Mucosa of stomach (tissue), 1 donor: ENCODE results near the gene SMOC2.

ENCODE experiments used
- H3K27me3 ChIP-seq: one replicate; pipeline ENCODE4 v1.7.0; 2013; ENCODE audit warnings: mild to moderate bottlenecking, low read length; ENCODE audit not compliant: control insufficient read depth, insufficient read depth
- H3K36me3 ChIP-seq: one replicate; pipeline ENCODE4 v1.7.0; 2013; ENCODE audit warnings: low read length; ENCODE audit not compliant: control insufficient read depth, insufficient read depth
- H3K4me1 ChIP-seq: one replicate; pipeline ENCODE4 v1.7.0; 2013; ENCODE audit warnings: mild to moderate bottlenecking, low read length; ENCODE audit not compliant: control insufficient read depth, insufficient read depth
- H3K4me3 ChIP-seq: one replicate; pipeline ENCODE4 v1.7.0; 2013; ENCODE audit warnings: low read length
- H3K9ac ChIP-seq: one replicate; pipeline ENCODE4 v1.7.0; 2013; ENCODE audit warnings: mild to moderate bottlenecking, low read length, moderate library complexity
- H3K9me3 ChIP-seq: one replicate; pipeline ENCODE4 v1.7.0; 2013; ENCODE audit warnings: mild to moderate bottlenecking, low read length, moderate library complexity; ENCODE audit not compliant: control insufficient read depth
- donor health status: Pancreatic carcinoma.

SMOC2 gene

DNA sequence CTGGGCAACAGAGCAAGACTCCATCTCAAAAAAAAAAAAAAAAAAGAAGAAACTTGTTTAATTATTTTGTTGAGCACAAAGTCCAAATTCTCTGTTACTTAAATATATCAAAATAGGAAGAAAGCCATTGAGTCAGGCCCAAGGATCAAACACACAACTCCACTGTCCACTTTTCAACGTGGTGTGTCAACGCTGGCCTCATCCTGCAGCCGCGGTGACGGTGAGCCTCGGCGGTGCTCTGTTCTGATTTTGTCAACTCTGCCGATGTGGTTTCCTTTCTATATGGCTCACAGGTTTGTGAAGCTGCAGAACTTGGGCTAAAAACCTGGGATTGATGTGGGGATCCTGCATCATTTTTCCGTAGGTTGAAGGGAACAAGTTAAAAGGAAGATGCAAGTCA is 3.2 kb upstream of the SMOC2 start:
- Histone ChIP-seq H3K4me1 (no peaks in the 10 kb centered on the region), H3K36me3 (no peaks in the 10 kb centered on the region)

DNA sequence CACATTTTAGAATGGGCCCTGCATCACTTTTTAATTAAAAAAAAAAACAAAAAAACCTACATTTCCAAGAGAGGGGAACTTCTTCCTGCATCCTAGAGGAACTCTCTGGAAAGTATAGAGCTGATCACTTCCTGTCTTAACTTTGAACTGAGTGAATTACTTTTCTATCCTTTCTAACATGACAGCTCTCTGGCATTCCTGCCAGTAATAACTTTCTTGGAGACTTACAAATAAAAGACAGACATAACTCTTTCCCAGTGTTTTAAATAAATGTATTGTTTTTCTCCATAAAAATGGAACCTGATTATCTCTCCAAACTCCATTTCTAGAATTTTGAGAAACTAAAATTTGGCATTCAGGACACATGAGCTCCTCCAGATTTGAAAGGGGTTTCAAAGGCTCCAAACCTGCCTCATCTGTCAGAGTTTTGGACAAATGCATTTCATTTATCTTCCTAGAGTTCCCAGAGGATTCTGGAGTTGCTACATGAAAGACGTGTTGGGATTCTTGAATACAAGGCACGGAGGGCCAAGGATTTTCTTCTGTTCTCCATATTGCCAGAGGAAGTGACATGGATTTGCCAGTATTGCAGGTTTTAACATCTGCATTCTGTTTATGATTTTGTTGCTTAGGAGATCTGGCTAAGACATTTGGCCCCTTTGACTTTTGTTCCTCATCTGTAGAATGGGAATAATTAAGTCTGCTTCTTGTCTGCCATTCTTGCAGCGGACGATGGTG is 2.0 kb upstream of the SMOC2 start:
- no peak overlapping the region for H3K4me3 ChIP-seq
- H3K4me1 ChIP-seq = no peaks in the 10 kb centered on the region
- H3K27me3 ChIP-seq = peaks cover 41% of the 10 kb centered on the region
- H3K9ac ChIP-seq = no peak overlapping the region
- no peaks in the 10 kb centered on the region for H3K36me3 ChIP-seq
- H3K9me3 ChIP-seq = no peaks in the 10 kb centered on the region

More for the DNA sequence above, 3.2 kb upstream of the SMOC2 start:
- Histone ChIP-seq H3K9me3 (no peaks in the 10 kb centered on the region), H3K4me3 (no peak overlapping the region), H3K9ac (no peak overlapping the region), H3K27me3 (peaks cover 34% of the 10 kb centered on the region)

DNA sequence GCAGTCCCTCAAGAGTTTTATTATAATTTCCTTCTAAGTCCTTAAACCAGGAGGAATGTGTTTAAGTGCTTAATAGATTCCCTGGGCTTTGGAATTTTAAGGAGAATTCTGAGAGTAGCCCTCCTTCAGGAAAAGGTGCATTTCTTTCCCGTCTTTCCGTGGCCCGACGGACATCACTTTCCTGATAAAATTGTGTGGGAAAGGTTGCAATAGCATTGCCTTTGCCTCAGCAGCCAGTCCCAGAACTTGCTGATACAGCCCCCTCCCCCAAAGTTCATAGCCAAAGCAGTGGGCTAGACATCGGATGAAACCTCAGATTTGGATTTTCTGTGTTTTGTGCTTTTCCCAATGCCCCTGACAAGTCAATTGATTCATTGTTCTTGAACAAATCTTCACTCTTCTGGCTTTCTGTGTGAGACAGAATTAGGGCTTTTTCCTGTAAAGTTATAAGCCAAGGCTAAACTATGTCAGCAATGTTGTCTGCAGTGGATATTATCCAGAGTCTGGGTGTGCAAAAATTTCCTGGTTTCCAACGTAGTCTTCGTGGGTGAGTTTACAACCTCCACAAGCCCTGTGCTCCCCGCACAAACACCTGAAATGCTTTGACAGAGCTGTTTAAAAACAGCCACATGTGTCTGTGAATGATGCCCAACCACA is 1.1 kb upstream of the SMOC2 start:
- Histone ChIP-seq H3K9me3 (no peaks in the 10 kb centered on the region), H3K4me1 (no peaks in the 10 kb centered on the region), H3K9ac (no peak overlapping the region), H3K27me3 (peaks cover 41% of the 10 kb centered on the region), H3K36me3 (no peaks in the 10 kb centered on the region), H3K4me3 (no peak overlapping the region)

DNA sequence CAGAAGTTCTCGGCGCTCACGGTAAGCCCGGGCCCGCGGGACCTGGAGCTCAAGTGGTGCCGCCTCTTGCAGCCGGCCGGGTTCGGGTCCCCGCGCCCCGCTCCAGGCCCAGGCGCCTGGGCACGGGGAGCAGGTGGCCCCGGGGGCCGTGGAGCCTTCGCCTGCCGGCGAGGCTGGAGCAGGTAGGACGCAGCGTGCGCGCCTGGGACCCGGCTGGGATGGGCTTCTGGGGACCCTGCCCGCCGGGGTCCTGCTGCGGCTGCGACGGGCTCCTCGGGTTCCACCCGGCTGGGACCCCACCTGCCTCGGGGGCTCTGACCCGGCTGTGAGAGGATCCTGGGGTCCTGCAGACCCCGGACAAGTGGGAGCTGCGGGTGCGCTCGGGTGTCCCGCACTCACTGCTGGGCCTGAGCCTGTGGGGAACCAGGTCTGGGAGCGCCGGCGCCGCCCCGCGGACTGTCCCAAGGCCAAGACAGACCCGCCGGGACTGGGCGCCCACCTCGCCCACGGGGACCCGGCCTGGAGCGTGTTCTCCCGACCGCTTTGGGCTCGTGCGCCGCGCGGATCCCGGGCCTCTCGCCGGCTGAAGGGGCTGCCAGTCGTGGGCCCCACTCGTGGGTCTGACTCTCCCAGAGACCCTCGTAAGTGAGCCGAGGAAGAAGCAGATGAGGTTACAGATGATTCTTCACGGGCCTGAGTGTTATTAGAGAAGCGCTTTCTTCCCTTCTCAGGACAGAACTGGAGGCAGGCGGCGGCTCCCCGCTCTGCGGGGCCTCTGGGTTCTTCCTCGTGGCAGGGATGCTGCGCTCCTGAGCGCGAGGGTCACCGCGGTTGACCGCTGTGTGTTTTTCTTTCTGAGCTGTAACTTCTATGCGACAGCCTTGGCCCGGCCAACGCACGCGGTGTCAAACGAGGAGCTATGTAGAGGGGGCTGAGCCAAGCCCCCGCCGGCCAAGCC is 729 bp downstream of the SMOC2 start:
- Histone ChIP-seq H3K9ac (no peak overlapping the region), H3K4me3 (no peak overlapping the region), H3K9me3 (no peaks in the 10 kb centered on the region), H3K36me3 (no peaks in the 10 kb centered on the region), H3K4me1 (no peaks in the 10 kb centered on the region), H3K27me3 (peaks cover 41% of the 10 kb centered on the region)

DNA sequence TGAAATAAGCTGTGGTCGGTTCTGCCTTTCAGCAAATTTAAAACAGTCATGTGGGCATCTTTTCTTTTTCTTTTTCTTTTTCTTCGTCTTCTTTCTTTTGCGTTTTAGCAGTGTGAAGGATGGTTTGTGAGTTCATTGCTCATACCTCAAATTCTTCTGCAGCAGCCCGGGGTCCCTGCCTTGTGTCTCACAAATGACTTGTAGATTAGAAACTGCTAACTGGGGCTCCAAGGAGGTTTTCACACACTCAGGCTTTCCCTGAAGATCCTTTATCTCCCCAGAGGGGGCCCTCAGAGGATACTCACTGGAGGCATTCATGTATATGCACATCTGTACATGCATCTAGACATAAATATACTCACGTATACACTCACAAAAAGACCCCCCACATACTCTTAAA is 1.7 kb downstream of the SMOC2 start:
- Histone ChIP-seq H3K27me3 (peaks cover 41% of the 10 kb centered on the region), H3K4me1 (no peaks in the 10 kb centered on the region), H3K9ac (no peak overlapping the region), H3K9me3 (no peaks in the 10 kb centered on the region), H3K4me3 (no peak overlapping the region), H3K36me3 (no peaks in the 10 kb centered on the region)

DNA sequence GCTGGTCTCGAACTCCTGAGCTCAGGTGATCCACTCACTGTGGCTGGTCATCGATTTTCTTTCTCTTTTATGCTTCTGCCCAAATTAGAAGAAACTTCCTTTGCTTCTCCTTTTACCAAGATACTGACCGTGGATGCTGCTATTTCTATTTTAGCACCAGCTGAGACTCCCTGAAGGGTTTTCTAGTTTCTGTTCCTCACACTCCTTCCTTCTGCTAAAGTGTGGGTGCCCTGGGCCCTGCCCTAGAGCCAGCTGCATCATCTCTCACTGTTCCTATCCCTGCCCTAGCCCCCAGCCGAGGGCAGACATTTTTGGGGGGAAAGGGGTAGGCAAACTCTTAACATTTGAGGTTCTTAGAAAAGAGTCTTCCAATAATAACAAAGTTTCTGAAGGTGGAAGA is 6.3 kb downstream of the SMOC2 start:
- Histone ChIP-seq H3K36me3 (no peaks in the 10 kb centered on the region), H3K27me3 (peaks cover 12% of the 10 kb centered on the region), H3K4me3 (no peak overlapping the region), H3K9ac (no peak overlapping the region), H3K9me3 (no peaks in the 10 kb centered on the region), H3K4me1 (no peaks in the 10 kb centered on the region)

DNA sequence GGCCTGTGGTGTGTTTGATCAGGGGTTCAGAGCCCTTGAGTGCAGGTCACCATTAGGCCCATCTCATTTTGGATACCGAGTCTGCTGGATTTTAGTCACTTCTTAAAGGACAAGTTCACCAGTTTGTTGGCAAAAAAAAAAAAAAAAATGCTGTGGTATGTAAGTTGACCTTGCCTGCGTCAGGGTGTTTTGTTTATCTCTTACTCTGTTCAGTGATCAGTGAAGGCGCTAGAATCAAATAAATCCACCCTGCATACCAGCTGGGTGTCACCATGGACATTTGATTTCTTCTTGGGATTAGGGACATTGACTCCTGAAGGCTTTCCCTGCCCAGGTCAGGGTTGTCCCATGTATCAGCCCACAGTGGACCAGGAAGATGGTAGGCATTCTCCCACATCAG is 6.7 kb downstream of the SMOC2 start:
- H3K4me3 ChIP-seq = no peak overlapping the region
- H3K36me3 ChIP-seq = no peaks in the 10 kb centered on the region
- peaks cover 8% of the 10 kb centered on the region for H3K27me3 ChIP-seq
- no peak overlapping the region for H3K9ac ChIP-seq
- H3K9me3 ChIP-seq = no peaks in the 10 kb centered on the region
- no peaks in the 10 kb centered on the region for H3K4me1 ChIP-seq

DNA sequence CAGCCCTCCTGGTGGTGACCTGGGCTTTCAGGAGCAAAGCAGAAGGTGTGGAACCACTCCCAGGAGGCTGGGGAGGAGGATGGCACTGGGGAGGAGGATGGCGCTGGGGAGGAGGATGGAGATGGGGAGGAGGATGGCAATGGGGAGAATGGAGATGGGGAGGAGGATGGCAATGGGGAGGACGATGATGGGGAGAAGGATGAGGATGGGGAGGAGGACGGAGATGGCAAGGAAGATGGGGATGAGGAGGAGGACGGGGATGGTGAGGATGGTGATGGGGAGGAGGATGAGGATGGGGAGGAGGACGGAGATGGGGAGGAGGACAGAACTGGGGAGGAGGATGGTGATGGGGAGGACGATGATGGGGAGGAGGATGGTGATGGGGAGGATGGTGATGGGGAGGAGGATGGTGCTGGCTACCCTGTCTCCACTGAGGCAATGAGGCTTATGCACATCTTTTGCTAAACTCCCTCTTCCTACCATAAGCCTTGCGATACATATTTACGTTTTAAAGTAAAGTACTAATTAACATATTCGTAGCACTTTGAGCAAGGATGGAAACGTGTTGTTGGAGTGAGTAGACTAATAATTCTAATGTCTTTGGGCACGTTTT is 7.4 kb downstream of the SMOC2 start:
- no peaks in the 10 kb centered on the region for H3K36me3 ChIP-seq
- no peak overlapping the region for H3K9ac ChIP-seq
- peaks cover 2% of the 10 kb centered on the region for H3K27me3 ChIP-seq
- H3K4me3 ChIP-seq = no peak overlapping the region
- H3K9me3 ChIP-seq = no peaks in the 10 kb centered on the region
- no peaks in the 10 kb centered on the region for H3K4me1 ChIP-seq

DNA sequence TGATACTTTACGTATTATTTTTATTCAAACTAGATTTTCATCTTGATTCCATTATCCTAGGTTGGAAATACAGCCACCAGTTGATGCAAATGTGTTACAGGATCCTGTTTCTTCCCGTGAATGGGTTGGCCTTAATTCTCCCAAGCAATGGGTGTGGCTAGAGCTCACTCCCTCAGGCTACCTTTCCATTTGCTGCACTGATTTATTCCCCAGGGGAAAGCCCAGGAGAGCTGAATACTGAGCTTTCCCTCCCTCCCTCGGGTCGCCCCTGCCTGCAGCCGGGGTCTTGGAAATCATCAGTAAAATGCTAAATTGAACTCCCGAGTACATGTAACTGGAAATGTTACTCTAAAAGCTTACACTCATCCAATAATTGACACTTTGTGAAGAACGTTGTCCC is 9.9 kb downstream of the SMOC2 start:
- H3K4me3 ChIP-seq = no peak overlapping the region
- H3K9ac ChIP-seq = no peak overlapping the region
- H3K9me3 ChIP-seq = no peaks in the 10 kb centered on the region
- H3K27me3 ChIP-seq = peaks cover 3% of the 10 kb centered on the region
- no peaks in the 10 kb centered on the region for H3K4me1 ChIP-seq
- no peaks in the 10 kb centered on the region for H3K36me3 ChIP-seq

DNA sequence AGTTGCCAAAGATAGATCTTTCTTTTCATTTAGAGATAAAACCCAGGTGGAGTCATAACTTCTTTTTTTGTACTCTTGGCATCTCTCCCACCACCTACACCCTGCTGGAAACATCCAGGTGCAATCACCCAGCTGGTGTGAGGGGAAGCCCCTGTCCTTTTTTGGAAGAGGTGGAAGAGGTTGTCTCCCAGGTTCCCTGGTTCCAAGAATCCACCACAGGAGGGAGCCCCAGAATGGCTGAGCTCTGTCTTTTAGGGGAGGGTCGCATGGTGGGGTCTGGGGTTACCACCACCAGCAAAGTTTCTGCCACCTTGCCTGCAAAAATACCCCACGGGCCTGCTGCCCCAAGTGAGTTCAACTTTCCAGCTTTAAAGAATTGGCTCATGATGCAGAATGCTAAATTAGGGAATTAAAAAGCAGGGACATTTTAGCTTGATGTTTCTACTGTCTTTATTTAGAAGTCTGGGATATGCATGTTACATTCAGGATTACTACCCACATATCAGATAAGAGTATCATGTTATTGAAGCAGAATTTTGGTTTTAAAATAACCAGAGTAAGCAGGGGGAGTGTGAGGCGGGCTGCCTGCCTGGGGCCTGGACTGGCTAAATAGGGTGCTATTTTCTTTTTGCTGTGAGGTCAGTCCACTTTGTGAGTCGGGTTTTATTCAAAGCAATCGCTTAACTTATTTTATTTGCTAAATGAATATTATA is 11.0 kb downstream of the SMOC2 start:
- no peaks in the 10 kb centered on the region for H3K4me1 ChIP-seq
- no peaks in the 10 kb centered on the region for H3K36me3 ChIP-seq
- H3K27me3 ChIP-seq = peaks cover 3% of the 10 kb centered on the region

DNA sequence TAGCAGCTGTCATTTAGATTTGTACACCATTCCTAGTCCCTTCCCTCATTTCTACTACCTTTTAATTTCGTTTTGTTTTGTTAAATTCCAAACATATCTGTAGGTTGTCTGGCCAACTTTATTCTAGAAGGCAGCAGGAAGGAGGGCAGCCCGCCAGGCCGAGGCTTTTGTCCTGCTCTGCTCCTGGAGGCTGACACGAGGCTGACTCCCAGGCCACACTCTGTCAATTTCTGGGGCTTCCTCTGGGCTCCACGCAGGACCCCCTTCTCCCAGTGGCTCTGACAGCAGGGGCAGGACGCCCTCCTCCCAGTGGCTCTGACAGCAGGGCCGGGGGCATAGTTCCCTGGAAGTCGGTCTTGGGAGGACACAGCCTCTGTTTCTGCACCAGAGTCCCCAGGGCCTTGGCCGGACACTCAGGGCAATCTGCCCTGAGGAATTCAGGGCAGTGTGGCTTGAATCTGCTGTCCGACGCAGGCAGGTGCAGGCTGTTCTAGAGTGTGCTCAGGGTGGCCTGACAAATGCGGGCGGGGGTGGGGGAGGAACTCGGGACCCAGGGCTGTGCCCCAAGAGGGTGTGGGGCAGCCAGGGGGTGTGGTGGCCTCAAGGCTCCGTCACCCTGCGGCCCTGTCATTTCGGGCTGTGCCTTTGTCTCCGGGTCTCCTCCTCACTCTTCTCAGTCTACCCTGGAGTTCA is 11.8 kb downstream of the SMOC2 start:
- Histone ChIP-seq H3K4me1 (no peaks in the 10 kb centered on the region), H3K27me3 (peaks cover 3% of the 10 kb centered on the region), H3K36me3 (no peaks in the 10 kb centered on the region), H3K9ac (no peak overlapping the region), H3K4me3 (no peak overlapping the region), H3K9me3 (no peaks in the 10 kb centered on the region)

More for the DNA sequence above, 11.0 kb downstream of the SMOC2 start:
- Histone ChIP-seq H3K9ac (no peak overlapping the region), H3K4me3 (no peak overlapping the region), H3K9me3 (no peaks in the 10 kb centered on the region)
